ENCODE results near the gene ZNF2.

ZNF2 gene

GRCh38 chr2:95165371-95166064 lies at the start of gene ZNF2:
Gene ZNF2, plus strand, starts transcription at chr2:95165809. Its CDS starts 10,418 bp downstream, at chr2:95176227.
- DNase-seq (ENCODE audit: extremely low read depth in 1 of 2, low read depth in 1 of 2), result peak; percentile 93 to 95

DNA sequence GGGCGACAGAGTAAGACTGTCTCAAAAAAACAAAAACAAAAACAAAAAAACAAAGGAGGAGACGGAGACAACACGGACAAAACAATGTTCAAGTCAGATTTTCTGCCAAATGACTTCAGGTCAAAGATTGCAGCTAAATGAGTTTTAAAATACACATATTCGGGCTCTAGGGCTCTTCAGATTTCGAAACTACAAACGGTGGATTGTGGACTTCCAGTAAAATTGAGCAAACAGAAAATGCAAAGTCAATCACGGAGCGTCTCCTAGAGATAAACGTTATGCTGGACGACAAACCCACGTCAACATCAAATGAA lies 44.6 kb upstream of the ZNF2 start:
- no peak for DNase-seq (ENCODE audit: extremely low read depth in 1 of 2, low read depth in 1 of 2)

GRCh38 chr2:95121407-95122196 lies 44.0 kb upstream of the ZNF2 start, which contains the start of gene MRPS5:
Gene MRPS5, minus strand, starts transcription at chr2:95121808. Its CDS starts 17 bp downstream, at chr2:95121791.
- peak; percentile 60 to 82 for DNase-seq (ENCODE audit: extremely low read depth in 1 of 2, low read depth in 1 of 2)

GRCh38 chr2:95122197-95122551 lies 43.4 kb upstream of the ZNF2 start:
- no peak for DNase-seq (ENCODE audit: extremely low read depth in 1 of 2, low read depth in 1 of 2)

DNA sequence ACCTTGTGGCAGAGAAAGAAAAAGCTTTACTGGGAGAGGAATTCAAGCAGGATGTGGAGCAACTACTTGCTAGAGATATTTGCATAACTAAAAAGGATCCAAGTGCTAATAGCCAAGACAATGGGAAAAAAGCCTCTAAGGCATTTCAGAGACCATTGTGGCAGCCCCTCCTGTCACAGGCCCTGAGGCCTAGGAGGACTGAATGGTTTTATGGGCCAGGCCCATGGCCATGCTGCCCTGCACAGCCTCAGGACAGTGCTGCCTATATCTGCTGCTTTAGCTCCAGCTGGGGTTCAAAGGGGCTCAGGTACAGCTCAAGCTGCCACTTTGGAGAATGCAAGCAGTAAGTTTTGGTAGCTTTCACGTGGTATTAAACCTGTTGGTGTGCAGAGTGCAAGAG lies 26.9 kb upstream of the ZNF2 start:
- no peak for DNase-seq (ENCODE audit: extremely low read depth in 1 of 2, low read depth in 1 of 2)

GRCh38 chr2:95143838-95144237 lies 21.8 kb upstream of the ZNF2 start:
- DNase-seq (ENCODE audit: extremely low read depth in 1 of 2, low read depth in 1 of 2), result no peak

GRCh38 chr2:95149397-95149984 lies 16.1 kb upstream of the ZNF2 start:
- DNase-seq (ENCODE audit: extremely low read depth in 1 of 2, low read depth in 1 of 2), result no peak

- DNase-seq (ENCODE audit: extremely low read depth in 1 of 2, low read depth in 1 of 2), result no peak
These were observed 7.2 kb upstream of the ZNF2 start for GRCh38 chr2:95158441-95158840.

DNA sequence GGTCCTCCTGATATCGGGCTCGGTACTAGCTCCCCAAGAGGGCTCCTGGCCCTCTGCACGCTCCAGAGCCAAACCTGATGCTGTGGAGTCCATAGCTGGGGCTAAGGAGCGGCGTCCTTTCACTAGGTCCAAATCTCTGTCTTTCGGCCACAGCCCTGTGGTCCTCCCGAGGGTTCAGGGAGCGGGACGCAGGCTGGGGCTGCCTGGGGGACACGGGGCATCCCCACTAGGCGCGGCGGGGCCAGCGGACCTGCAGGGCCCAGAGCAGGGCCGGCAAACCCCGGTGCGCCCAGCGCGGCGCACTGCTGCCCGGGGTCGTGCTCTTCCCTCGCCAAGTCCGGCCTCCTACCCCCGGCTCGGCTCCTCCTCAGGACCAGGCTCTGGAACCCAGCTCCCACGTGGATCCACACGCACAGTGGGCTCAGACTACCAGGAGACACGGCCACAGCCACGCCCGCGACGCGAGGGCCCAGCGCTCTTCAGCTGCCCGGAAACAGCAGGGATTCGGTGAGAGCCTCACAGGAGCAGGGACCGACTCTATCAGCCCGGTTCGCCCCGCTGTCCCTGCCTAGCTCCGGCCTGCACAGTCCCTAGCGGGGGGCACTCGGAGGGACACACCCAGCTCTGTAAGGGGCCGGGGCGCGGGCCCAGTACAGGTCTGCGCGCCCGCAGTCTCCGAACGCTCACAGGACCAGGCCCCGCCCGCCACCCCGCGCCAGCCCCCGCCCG lies 6.6 kb upstream of the ZNF2 start:
- DNase-seq (ENCODE audit: extremely low read depth in 1 of 2, low read depth in 1 of 2), result no peak

DNA sequence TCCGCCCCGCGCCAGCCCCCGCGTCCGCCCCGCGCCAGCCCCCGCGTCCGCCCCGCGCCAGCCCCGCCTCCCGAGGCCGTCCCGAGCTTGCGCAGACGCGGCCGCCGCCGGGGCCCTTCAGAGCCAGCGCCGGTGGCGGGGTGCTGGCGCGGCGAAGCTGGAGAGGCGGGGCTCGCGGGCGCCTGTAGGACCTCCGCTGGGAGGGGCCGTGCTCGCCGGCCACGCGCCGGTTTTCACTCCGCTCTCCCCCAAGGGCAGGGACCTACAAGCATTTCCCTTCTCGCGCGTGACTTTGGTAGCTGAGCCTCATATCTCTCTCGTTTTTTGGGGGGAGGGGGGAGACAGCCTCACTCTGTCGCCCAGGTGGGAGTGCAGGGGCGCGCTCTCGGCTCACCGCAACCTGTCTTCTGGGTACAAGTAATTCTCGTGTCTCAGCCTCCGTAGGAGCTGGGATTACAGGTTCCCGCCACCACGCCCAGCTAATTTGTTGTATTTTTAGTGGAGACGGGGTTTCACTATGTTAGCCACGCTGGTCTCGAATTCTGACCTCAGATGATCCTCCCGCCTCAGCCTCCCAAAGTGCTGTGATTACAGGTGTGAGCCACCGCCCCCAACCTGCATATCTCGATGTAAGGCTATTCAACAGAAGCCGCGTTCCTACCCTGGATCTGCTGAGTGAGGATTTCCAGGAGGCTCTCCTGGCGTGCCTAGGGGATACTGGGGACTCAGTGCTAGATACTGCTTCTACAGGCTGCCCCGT lies 5.7 kb upstream of the ZNF2 start, which contains the start of gene ZNF514:
ZNF514 (minus strand) TSS at position 159 of the 760 bp plus-strand sequence. CDS start 6,595 bp downstream, outside the sequence.
- peak; percentile 25 to 69 for DNase-seq (ENCODE audit: extremely low read depth in 1 of 2, low read depth in 1 of 2)

DNA sequence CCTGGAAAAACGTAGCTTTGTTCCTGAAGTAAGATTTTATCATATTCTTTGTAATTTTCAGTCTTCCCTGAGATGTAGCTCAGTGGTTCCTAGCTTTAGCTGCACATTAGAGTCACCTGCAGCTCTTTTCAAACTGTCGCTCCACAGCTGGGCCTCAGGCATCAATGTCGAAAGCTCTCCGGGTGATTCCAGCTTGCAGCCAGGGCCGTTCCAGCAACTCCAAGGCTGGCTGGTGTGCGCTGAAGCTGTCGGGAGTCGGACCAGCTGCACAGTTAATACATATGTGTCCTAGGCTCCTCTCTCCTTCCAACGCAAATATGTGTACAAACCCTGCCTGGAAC lies 609 bp upstream of the ZNF2 start:
- no peak for DNase-seq (ENCODE audit: extremely low read depth in 1 of 2, low read depth in 1 of 2)

- DNase-seq (ENCODE audit: extremely low read depth in 1 of 2, low read depth in 1 of 2), result no peak
These were observed 605 bp downstream of the ZNF2 start for GRCh38 chr2:95166065-95166763.

- DNase-seq (ENCODE audit: extremely low read depth in 1 of 2, low read depth in 1 of 2), result no peak
These were observed 6.3 kb downstream of the ZNF2 start for GRCh38 chr2:95171902-95172301.

- DNase-seq (ENCODE audit: extremely low read depth in 1 of 2, low read depth in 1 of 2), result no peak
These were observed 8.5 kb downstream of the ZNF2 start for GRCh38 chr2:95174031-95174542.

DNA sequence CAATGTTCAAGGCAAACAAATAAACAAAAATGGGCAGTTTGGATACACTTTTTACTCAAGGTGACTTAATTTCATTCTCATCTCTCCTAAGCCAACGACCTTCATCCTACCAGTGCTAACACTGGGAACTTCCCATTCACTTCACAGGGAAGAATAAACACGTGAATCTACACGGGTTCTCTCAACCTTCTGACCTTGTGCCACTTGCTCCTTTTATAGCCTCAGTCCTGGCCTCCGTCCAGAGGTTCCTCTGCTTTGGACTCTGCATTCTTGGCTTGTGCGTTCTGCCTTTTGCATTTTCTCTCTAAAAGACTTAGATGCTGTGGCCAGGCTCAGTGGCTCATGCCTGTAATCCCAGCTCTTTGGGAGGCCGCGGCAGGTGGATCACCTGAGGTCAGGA lies 13.8 kb downstream of the ZNF2 start:
- no peak for DNase-seq (ENCODE audit: extremely low read depth in 1 of 2, low read depth in 1 of 2)

DNA sequence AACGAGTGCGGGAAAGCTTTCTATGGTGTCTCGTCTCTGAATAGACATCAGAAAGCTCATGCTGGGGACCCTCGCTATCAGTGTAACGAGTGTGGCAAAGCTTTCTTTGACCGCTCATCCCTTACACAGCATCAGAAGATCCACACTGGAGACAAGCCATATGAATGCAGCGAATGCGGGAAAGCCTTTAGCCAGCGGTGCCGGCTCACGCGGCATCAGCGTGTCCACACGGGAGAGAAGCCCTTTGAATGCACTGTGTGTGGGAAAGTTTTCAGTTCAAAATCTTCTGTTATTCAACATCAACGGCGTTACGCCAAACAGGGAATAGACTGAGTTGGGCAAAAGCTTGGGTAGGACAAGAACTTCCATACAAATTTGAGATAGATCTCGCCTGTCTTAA lies 16.2 kb downstream of the ZNF2 start:
- no peak for DNase-seq (ENCODE audit: extremely low read depth in 1 of 2, low read depth in 1 of 2)

DNA sequence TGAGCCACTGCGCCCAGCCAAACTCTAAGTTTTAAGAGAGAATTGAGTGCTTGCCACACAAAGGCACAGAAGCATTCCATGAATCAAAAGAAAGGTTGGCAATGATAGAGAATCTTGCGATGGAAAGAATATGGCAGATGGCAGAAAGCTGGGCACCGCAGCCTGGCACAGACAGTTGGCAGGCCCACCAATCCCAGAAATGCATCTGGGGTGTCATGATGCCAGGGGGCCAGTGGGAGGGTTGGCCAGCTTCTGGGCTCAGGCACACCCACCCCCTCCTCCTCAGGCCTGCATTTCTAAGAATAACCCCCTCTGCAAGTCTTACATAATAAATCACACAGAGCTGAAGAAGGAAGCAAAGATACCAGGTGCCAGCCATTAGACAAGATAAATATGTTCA lies 19.6 kb downstream of the ZNF2 start:
- DNase-seq (ENCODE audit: extremely low read depth in 1 of 2, low read depth in 1 of 2), result no peak

DNA sequence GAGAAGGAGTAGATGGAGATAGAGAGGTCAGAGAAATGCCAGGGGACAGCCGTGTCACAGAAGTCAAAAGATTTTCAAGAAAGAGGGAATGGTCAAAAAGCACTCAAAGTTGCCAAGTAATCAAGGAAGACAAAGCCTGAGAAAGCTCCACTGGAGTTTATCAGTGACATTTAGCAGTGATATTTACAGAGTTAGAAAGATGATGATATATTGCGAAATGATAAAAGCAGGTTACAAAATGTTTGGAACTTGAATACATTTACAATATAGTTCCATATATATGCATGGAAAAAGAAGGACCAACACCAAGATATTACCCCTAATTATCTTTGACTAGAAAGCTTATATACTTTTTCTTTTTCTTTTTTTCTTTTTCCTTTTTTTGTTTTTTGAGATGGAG lies 20.4 kb downstream of the ZNF2 start:
- DNase-seq (ENCODE audit: extremely low read depth in 1 of 2, low read depth in 1 of 2), result no peak

DNA sequence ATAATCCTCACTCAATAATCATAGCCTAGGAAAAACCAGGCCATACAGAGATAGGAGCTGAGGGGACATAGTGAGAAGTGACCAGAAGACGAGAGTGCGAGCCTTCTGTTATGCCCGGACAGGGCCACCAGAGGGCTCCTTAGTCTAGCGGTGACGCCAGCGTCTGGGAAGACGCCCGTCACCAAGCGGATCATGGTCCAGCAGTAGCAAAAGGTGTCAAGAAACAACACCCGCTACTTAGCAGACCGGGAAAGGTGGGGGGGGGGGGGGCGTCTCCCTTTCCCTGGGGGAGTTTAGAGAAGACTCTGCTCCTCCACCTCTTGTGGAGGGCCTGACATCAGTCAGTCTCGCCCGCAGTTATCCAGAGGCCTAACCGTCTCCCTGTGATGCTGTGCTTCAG lies 27.3 kb downstream of the ZNF2 start:
- DNase-seq (ENCODE audit: extremely low read depth in 1 of 2, low read depth in 1 of 2), result peak in 1 of 2 donors; percentile 19

DNA sequence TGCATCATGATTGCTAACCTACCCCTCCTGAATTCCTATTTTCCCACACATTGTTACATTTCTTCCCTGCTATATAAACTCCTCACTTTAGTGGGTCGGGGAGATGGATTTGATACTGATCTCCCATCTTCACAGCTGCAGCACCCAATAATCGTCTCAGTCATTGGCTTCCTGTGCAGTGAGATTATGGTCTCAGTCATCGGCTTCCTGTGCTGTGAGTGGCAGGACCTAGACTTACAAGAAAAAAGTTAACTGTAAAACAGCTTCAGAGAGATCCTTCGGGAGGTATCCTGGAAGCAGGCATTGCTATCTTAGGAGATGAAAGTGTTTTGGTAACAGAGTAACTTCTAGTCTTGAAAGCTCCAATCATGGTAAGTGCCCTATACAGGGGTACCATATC lies 38.3 kb downstream of the ZNF2 start:
- DNase-seq (ENCODE audit: extremely low read depth in 1 of 2, low read depth in 1 of 2), result no peak

Data from activated CD8-positive, alpha-beta memory T cell treated with anti-CD3 and anti-CD28 coated beads for 1 hour (primary cell).